Neutrophil (primary cell): ENCODE results near the gene VCAM1.
"Not testable (repeated sequence)": the region's sequence is repeated elsewhere in the genome, so short reads cannot be mapped to it uniquely, and the experiment has no call there.

Experiments
- H3K27ac ChIP-seq: fragments of 200-600 bp; sonication (generic); 2 replicates; pipeline ENCODE4 v1.5.1; 2016; ENCODE audit warnings: mild to moderate bottlenecking, moderate library complexity
- H3K27me3 ChIP-seq: fragments of 200-600 bp; sonication (generic); 2 replicates; pipeline ENCODE4 v1.6.0; 2016; ENCODE audit warnings: mild to moderate bottlenecking
- H3K36me3 ChIP-seq: fragments of 200-600 bp; sonication (generic); 2 replicates; pipeline ENCODE4 v1.5.1; 2017
- H3K4me1 ChIP-seq, 2 experiments: fragments of 200-600 bp in 1 of 2; sonication (generic) in 1 of 2; 1 replicate in 1 of 2; 2 replicates in 1 of 2; pipeline versions ENCODE4 v1.5.1 to v1.6.1; 2013 to 2016; ENCODE audit warnings: low read depth in 1 of 2, low read length in 1 of 2, mild to moderate bottlenecking in 1 of 2, moderate library complexity in 1 of 2; ENCODE audit not compliant: control insufficient read depth in 1 of 2, insufficient read depth in 1 of 2
- H3K4me3 ChIP-seq, 2 experiments: fragments of 200-600 bp in 1 of 2; sonication (generic) in 1 of 2; 1 replicate in 1 of 2; 2 replicates in 1 of 2; pipeline ENCODE4 v1.5.1; 2013 to 2016; ENCODE audit warnings: low read depth in 1 of 2, low read length in 1 of 2, mild to moderate bottlenecking in 1 of 2, moderate library complexity in 1 of 2
- H3K9me3 ChIP-seq: fragments of 200-600 bp; sonication (generic); 2 replicates; pipeline ENCODE4 v1.5.1; 2016
- TF ChIP-seq, protein P1 (sequence below): fragments of 200-600 bp; sonication (generic); IDR thresholded peaks from 2 replicates; pipeline ENCODE4 v1.5.1; 2016; ENCODE audit warnings: antibody characterized with exemption

The VCAM1 gene

DNA sequence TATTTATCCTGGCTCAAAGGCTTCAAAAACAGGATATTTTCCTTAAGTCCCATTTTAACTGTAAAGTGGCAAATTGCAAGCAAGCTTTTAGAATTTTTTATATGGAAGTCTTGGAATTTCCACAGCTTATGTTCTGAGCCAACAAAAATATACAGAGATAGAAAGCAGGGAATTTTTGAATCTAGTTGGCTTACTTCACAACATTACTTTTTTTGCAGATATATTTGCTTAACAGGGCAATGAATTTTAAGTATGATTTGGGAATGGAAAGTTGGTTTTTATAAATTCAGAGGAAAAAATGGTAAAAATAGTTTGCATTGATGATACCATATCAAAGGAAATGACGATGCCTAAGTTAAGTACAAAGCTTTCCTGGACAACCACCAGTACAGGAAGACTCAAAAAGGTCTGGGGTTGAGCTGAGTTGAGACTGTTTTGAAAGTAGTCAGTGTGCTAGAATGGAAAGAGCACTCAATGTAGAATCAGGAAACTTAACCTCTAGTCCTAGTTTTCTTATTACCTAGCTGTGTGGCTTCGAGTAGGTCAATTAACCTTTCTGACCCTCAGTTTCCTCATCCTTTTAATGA lies 11.0 kb upstream of the VCAM1 start:
- no peak overlapping the region for H3K27ac ChIP-seq
- no peak overlapping the region for H3K4me3 ChIP-seq
- TF ChIP-seq, protein P1, sequence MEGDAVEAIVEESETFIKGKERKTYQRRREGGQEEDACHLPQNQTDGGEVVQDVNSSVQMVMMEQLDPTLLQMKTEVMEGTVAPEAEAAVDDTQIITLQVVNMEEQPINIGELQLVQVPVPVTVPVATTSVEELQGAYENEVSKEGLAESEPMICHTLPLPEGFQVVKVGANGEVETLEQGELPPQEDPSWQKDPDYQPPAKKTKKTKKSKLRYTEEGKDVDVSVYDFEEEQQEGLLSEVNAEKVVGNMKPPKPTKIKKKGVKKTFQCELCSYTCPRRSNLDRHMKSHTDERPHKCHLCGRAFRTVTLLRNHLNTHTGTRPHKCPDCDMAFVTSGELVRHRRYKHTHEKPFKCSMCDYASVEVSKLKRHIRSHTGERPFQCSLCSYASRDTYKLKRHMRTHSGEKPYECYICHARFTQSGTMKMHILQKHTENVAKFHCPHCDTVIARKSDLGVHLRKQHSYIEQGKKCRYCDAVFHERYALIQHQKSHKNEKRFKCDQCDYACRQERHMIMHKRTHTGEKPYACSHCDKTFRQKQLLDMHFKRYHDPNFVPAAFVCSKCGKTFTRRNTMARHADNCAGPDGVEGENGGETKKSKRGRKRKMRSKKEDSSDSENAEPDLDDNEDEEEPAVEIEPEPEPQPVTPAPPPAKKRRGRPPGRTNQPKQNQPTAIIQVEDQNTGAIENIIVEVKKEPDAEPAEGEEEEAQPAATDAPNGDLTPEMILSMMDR: no peak
- H3K9me3 ChIP-seq: no peaks in the 10 kb centered on the region
- H3K36me3 ChIP-seq: no peaks in the 10 kb centered on the region
- no peaks in the 10 kb centered on the region for H3K27me3 ChIP-seq
- H3K4me1 ChIP-seq: no peaks in the 10 kb centered on the region

DNA sequence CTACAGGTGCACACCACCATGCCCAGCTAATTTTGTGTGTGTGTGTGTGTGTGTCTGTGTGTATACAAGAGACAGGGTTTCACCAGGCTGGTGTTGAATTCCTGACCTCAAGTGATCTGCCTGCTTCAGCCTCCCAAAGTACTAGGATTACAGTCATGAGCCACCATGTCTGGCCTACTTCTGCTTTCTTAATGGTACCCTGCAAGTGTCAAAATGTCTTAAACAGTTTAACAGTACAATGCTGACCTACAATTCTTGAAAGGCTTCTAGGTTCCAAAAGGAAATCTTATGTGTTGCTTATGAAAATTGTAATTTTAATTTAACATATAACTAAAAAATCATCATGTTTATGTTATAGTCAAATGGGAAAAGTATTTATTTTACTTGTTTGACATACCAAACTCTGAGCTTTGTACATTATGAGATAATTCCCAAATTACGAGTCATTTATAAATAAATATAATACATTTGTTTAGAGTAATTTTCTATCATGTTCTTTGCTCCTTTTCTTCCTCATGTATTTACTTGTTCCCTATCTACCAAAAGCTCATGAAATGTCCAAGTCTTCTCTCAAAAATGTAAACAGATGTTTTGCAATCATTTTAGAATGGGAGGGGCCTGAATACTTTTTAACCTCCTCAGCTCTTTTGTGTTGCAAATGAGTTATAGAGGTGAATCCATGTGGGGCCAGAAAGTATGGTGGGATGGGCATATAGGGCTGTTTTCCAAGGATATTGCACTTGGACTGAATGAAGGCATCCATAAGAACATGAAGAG lies 8.4 kb upstream of the VCAM1 start:
- no peak overlapping the region for H3K4me3 ChIP-seq
- H3K4me1 ChIP-seq: no peaks in the 10 kb centered on the region
- TF ChIP-seq, protein P1: no peak
- no peak overlapping the region for H3K27ac ChIP-seq
- H3K36me3 ChIP-seq: no peaks in the 10 kb centered on the region
- no peaks in the 10 kb centered on the region for H3K27me3 ChIP-seq
- H3K9me3 ChIP-seq: no peaks in the 10 kb centered on the region

DNA sequence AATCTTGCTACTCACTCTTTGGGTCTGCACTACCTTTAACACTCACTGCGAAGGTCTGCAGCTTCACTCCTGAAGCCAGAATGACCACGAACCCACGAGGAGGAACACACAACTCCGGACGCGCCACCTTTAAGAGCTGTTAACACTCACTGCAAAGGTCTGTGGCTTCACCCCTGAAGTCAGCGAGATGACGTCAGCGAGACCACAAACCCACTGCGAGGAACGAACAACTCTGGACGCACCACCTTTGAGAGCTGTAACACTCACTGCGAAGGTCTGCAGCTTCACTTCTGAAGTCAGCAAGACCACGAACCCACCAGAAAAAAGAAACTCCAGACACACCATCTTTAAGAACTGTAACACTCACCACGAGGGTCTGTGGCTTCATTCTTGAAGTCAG lies 6.5 kb upstream of the VCAM1 start:
- not testable (repeated sequence) for H3K36me3 ChIP-seq, H3K4me1 ChIP-seq, H3K27ac ChIP-seq, H3K4me3 ChIP-seq, H3K9me3 ChIP-seq, H3K27me3 ChIP-seq

DNA sequence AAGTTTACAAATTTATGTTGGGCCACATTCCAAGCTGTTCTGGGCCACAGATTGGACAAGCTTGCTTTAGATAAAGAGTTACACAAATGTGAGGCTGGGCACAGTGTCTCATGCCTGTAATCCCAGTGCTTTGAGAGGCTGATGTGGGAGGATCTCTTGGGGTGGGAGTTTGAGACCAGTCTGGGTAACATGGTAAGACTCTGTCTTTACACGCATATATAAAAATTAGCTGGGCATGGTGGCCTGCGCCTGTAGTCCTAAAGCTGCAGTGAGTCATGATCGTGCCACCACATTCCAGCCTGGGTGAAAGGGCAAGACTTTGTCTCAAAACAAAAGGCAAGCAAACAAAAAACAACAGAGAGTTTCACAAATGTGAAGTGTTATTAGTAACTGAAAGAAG lies 5.9 kb upstream of the VCAM1 start:
- H3K4me1 ChIP-seq: no peaks in the 10 kb centered on the region
- H3K27ac ChIP-seq: no peak overlapping the region
- no peaks in the 10 kb centered on the region for H3K36me3 ChIP-seq
- H3K27me3 ChIP-seq: no peaks in the 10 kb centered on the region
- no peaks in the 10 kb centered on the region for H3K9me3 ChIP-seq
- no peak overlapping the region for H3K4me3 ChIP-seq
- TF ChIP-seq, protein P1: no peak

DNA sequence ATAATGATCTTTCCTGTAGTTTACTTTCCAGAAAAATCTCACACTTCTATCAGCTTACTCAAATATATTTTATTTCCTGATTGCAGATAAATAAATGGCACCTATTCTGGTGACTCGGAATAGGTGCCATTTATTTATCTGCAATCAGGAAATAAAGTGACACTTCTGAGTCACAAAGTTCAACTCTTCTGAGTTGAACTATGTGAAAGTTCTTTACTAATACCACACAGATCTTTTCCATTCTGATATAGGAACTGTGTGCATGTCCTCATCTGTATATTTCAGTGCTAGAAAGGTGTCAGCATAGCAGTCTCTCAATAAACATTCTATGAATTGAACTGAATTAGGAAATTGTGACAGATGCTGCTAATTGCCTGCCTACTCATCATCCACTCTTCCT lies 4.9 kb upstream of the VCAM1 start:
- H3K4me1 ChIP-seq: no peaks in the 10 kb centered on the region
- TF ChIP-seq, protein P1: no peak
- no peaks in the 10 kb centered on the region for H3K27me3 ChIP-seq
- H3K36me3 ChIP-seq: no peaks in the 10 kb centered on the region
- no peaks in the 10 kb centered on the region for H3K9me3 ChIP-seq
- no peak overlapping the region for H3K4me3 ChIP-seq
- H3K27ac ChIP-seq: no peak overlapping the region

DNA sequence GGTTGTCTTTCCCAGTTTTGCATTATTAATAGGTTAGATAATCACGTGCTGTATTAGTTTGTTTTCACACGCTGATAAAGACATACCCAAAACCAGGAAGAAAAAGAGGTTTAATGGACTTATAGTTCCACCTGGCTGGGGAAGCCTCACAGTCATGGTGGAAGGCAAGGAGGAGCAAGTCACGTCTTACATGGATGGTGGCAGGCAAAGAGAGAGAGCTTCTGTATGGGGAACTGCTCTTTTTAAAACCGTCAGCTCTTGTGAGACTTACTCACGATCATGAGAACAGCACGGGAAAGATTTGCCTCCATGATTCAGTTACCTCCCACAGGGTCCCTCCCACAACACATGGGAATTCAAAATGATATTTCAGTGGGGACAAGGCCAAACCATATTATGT lies 2.3 kb upstream of the VCAM1 start:
- TF ChIP-seq, protein P1: no peak
- Histone ChIP-seq H3K27me3 (no peaks in the 10 kb centered on the region), H3K4me1 (no peaks in the 10 kb centered on the region), H3K27ac (no peak overlapping the region), H3K4me3 (no peak overlapping the region), H3K9me3 (no peaks in the 10 kb centered on the region), H3K36me3 (no peaks in the 10 kb centered on the region)
